ENCODE data around the gene SH3RF3. TPM values are rescaled to one million over a fixed set of nuclear protein-coding genes. Genes with fewer than 3 reads are reported as not detected.

Gene SH3RF3
- total RNA-seq, 1 donor from 2014 or later = 0.28 TPM

DNA sequence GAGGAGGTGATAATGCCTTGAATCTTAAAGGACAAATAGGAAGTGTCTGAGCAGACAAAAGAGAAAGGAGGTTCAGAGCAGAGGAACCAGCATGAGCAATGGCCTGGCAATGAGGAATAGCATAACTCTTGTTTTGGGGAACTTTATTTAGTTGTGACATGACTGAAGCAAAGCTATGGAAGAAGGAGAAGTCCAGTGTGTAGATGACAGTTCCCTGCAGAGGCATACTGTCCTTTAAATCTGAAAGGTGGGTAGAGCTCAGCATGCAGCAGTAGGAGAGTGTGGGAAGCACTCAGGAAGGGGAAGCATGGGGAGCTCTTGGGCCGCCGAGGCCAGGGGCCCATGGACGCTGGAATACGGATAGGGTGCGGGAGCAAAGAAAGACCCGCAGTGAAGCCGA is 311.0 kb downstream of the SH3RF3 start:
- Mint-ChIP-seq H3K27ac (peak overlapping the region; percentile 58), H3K9me3 (peaks cover 43% of the 10 kb centered on the region), H3K36me3 (peaks cover 31% of the 10 kb centered on the region), H3K27me3 (ENCODE audit: insufficient read depth, low read depth) (peaks cover 4% of the 10 kb centered on the region), H3K4me3 (no peak overlapping the region), H3K4me1 (peaks cover 30% of the 10 kb centered on the region)
- H3F3A ChIP-seq (ENCODE audit: low read depth) = no peaks in the 10 kb centered on the region
- no peaks in the 10 kb centered on the region for H3K79me2 ChIP-seq (ENCODE audit: low read depth)
- H3K36me3 ChIP-seq = no peaks in the 10 kb centered on the region
- no peaks in the 10 kb centered on the region for H3K4me1 ChIP-seq
- peaks cover 11% of the 10 kb centered on the region for H3K9me3 ChIP-seq (ENCODE audit: low read depth)
- H4K20me1 ChIP-seq (ENCODE audit: low read depth) = no peaks in the 10 kb centered on the region
- H3K9ac ChIP-seq = no peak overlapping the region
- no peaks in the 10 kb centered on the region for H3K27me3 ChIP-seq
- no peak for TF ChIP-seq EZH2 (IDR thresholded peaks at IDR 0.05)
- no peak for TF ChIP-seq EZH2phosphoT487 (IDR thresholded peaks at IDR 0.05)
- TF ChIP-seq, protein P1, sequence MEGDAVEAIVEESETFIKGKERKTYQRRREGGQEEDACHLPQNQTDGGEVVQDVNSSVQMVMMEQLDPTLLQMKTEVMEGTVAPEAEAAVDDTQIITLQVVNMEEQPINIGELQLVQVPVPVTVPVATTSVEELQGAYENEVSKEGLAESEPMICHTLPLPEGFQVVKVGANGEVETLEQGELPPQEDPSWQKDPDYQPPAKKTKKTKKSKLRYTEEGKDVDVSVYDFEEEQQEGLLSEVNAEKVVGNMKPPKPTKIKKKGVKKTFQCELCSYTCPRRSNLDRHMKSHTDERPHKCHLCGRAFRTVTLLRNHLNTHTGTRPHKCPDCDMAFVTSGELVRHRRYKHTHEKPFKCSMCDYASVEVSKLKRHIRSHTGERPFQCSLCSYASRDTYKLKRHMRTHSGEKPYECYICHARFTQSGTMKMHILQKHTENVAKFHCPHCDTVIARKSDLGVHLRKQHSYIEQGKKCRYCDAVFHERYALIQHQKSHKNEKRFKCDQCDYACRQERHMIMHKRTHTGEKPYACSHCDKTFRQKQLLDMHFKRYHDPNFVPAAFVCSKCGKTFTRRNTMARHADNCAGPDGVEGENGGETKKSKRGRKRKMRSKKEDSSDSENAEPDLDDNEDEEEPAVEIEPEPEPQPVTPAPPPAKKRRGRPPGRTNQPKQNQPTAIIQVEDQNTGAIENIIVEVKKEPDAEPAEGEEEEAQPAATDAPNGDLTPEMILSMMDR (IDR thresholded peaks at IDR 0.05) = no peak
- no peak overlapping the region for H2AFZ ChIP-seq (replicated peaks)
- no peak overlapping the region for H3K4me2 ChIP-seq
- H3K27ac ChIP-seq = no peak overlapping the region
- H3K4me3 ChIP-seq = no peak overlapping the region
- DNase-seq (ENCODE audit: low spot score) = no peak

DNA sequence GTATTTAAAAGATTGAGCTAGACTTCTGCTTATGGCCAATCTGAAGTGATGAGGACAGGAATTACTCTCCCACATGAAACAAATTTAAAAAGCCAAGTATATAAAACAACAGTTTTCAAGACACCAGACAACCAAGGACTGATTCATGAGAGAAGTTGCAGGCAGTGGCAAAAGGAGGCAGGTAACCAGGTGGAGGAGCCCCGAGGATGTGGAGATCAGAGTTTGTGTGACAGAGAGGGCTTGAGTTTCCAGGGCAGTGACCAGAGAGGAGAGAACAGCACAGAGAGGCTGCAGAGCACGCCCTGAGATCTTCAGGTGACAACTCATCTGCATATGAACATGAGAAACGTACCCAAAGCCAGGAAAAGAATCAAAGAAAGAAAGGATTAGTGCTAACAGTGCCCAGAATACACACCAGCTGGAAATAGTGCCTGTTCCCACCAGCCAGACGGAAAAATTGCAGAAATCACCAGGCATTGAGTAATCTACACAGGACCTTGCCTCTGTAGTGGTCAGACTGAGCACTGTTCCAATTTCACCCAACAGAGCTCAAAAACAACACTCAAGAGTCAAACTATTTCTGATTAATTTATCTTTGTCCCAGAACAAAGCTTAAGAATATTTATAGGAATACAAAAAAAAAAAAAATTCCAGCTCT is 311.6 kb downstream of the SH3RF3 start:
- no peak overlapping the region for H3K4me2 ChIP-seq
- no peaks in the 10 kb centered on the region for H3K79me2 ChIP-seq (ENCODE audit: low read depth)
- H3K4me1 Mint-ChIP-seq = peaks cover 34% of the 10 kb centered on the region
- no peak overlapping the region for H3K9ac ChIP-seq
- DNase-seq (ENCODE audit: low spot score) = no peak
- H3K27ac Mint-ChIP-seq = no peak overlapping the region
- peaks cover 50% of the 10 kb centered on the region for H3K9me3 Mint-ChIP-seq
- no peaks in the 10 kb centered on the region for H3K36me3 ChIP-seq
- H3K36me3 Mint-ChIP-seq = peaks cover 36% of the 10 kb centered on the region
- H2AFZ ChIP-seq (replicated peaks) = no peak overlapping the region
- no peak overlapping the region for H3K27ac ChIP-seq
- H3K9me3 ChIP-seq (ENCODE audit: low read depth) = peaks cover 15% of the 10 kb centered on the region
- H3K27me3 ChIP-seq = no peaks in the 10 kb centered on the region
- H4K20me1 ChIP-seq (ENCODE audit: low read depth) = no peaks in the 10 kb centered on the region
- peaks cover 4% of the 10 kb centered on the region for H3K27me3 Mint-ChIP-seq (ENCODE audit: insufficient read depth, low read depth)
- no peak overlapping the region for H3K4me3 ChIP-seq
- H3K4me1 ChIP-seq = no peaks in the 10 kb centered on the region
- TF ChIP-seq, protein P1 (IDR thresholded peaks at IDR 0.05) = no peak
- TF ChIP-seq EZH2 (IDR thresholded peaks at IDR 0.05) = no peak
- TF ChIP-seq EZH2phosphoT487 (IDR thresholded peaks at IDR 0.05) = no peak
- peak overlapping the region; percentile 17 for H3K4me3 Mint-ChIP-seq
- H3F3A ChIP-seq (ENCODE audit: low read depth) = no peaks in the 10 kb centered on the region

DNA sequence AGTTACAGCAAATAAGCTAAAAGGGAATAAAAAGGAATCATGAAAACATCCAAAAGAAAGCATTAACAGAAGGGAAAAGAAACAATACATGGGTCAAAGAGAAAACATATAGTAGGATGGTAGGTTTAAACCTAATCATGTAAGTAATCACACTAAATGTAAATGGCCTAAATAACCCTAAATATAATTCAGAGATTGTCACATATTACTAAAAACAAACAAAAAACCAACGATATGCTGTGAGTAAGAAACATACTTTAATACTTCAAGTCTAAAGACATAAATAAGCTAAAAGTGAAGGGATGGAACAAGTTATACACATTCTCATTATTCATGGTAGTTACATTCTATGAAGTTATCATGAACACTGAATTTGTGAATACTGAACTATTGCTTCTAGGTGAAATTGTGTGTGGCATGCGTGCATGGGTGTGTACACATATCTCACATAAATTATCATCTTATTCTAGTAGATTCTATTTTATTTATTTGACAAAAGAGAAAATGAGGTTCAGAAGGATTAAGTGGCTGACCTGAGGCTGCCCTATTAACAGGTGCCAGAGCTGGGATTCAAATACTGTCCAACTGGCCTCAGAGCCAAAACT is 313.8 kb downstream of the SH3RF3 start:
- no peaks in the 10 kb centered on the region for H3K79me2 ChIP-seq (ENCODE audit: low read depth)
- no peak overlapping the region for H3K4me3 Mint-ChIP-seq
- H3F3A ChIP-seq (ENCODE audit: low read depth) = no peaks in the 10 kb centered on the region
- H3K9ac ChIP-seq = no peak overlapping the region
- H3K36me3 ChIP-seq = no peaks in the 10 kb centered on the region
- H4K20me1 ChIP-seq (ENCODE audit: low read depth) = no peaks in the 10 kb centered on the region
- H3K4me1 ChIP-seq = no peaks in the 10 kb centered on the region
- H3K27ac Mint-ChIP-seq = no peak overlapping the region
- H3K36me3 Mint-ChIP-seq = peaks cover 35% of the 10 kb centered on the region
- peaks cover 37% of the 10 kb centered on the region for H3K4me1 Mint-ChIP-seq
- no peak overlapping the region for H2AFZ ChIP-seq (replicated peaks)
- no peaks in the 10 kb centered on the region for H3K27me3 ChIP-seq
- H3K9me3 ChIP-seq (ENCODE audit: low read depth) = peaks cover 15% of the 10 kb centered on the region
- TF ChIP-seq, protein P1 (IDR thresholded peaks at IDR 0.05) = no peak
- TF ChIP-seq EZH2phosphoT487 (IDR thresholded peaks at IDR 0.05) (no peak), EZH2 (IDR thresholded peaks at IDR 0.05) (no peak)
- H3K27me3 Mint-ChIP-seq (ENCODE audit: insufficient read depth, low read depth) = peaks cover 4% of the 10 kb centered on the region
- no peak for DNase-seq (ENCODE audit: low spot score)
- H3K4me3 ChIP-seq = no peak overlapping the region
- no peak overlapping the region for H3K4me2 ChIP-seq
- H3K27ac ChIP-seq = no peak overlapping the region
- peaks cover 50% of the 10 kb centered on the region for H3K9me3 Mint-ChIP-seq
